ENCODE measurements around the gene DDX41.

- TF ChIP-seq EZH2 (IDR thresholded peaks at IDR 0.05) (no peak), CTCF (IDR thresholded peaks at IDR 0.05) (no peak), EZH2phosphoT487 (IDR thresholded peaks at IDR 0.05) (no peak)
These were observed 38.9 kb downstream of the DDX41 start for GRCh38 chr5:177477701-177478477.

All from neural progenitor cell (in vitro differentiated cells).